Measurements from ENCODE around the gene FAM20C. TPM values are rescaled to one million over a fixed set of nuclear protein-coding genes. Genes with fewer than 3 reads are reported as not detected.
"Not testable (repeated sequence)": the region's sequence is repeated elsewhere in the genome, so short reads cannot be mapped to it uniquely, and the experiment has no call there.

FAM20C gene
- total RNA-seq, 4 donors from 2014 or later = 41.9 to 87.5 (median 73.6) TPM

GRCh38 chr7:179209-179681 lies 13.1 kb upstream of the FAM20C start:
- Histone ChIP-seq H3K4me3 (no peak overlapping the region), H3K36me3 (no peaks in the 10 kb centered on the region), H3K27ac (no peak overlapping the region), H3K4me1 (peaks cover 0 to 22% (median 11%) of the 10 kb centered on the region in 3 donors), H3K27me3 (no peaks in the 10 kb centered on the region), H3K9me3 (no peaks in the 10 kb centered on the region)
- no peak for ATAC-seq
- no peak for TF ChIP-seq POLR2AphosphoS5 (IDR thresholded peaks at IDR 0.05)
- TF ChIP-seq CTCF (IDR thresholded peaks at IDR 0.05) = no peak
- no peak for TF ChIP-seq EP300 (IDR thresholded peaks at IDR 0.05)
- no peak for TF ChIP-seq POLR2A (IDR thresholded peaks at IDR 0.05)
- 80% methylated on average over 8 of the region's 19 CpGs; no CpG with 5 or more reads in 1 of the 2 donors for WGBS, 2 donors (ENCODE audit: low coverage in 1 of 2)

GRCh38 chr7:179948-180694 lies 12.2 kb upstream of the FAM20C start:
- ATAC-seq = no peak
- 68 to 89% methylated on average over 2 to 3 of the region's 22 CpGs for WGBS, 2 donors (ENCODE audit: low coverage in 1 of 2)
- no peaks in the 10 kb centered on the region for H3K36me3 ChIP-seq
- TF ChIP-seq POLR2AphosphoS5 (IDR thresholded peaks at IDR 0.05) = no peak
- no peak for TF ChIP-seq POLR2A (IDR thresholded peaks at IDR 0.05)
- TF ChIP-seq CTCF (IDR thresholded peaks at IDR 0.05) = no peak
- TF ChIP-seq EP300 (IDR thresholded peaks at IDR 0.05) = no peak
- H3K4me3 ChIP-seq = no peak overlapping the region
- H3K27ac ChIP-seq = no peak overlapping the region
- no peaks in the 10 kb centered on the region for H3K9me3 ChIP-seq
- no peaks in the 10 kb centered on the region for H3K27me3 ChIP-seq
- H3K4me1 ChIP-seq = peaks cover 0 to 22% (median 9%) of the 10 kb centered on the region in 3 donors

- WGBS, 2 donors (ENCODE audit: low coverage in 1 of 2) = 100% methylated on average over 1 of the region's 16 CpGs; no CpG with 5 or more reads in 1 of the 2 donors
- Histone ChIP-seq H3K4me3 (no peak overlapping the region), H3K27me3 (no peaks in the 10 kb centered on the region), H3K4me1 (peaks cover 0 to 18% (median 9%) of the 10 kb centered on the region in 3 donors), H3K27ac (no peak overlapping the region), H3K9me3 (no peaks in the 10 kb centered on the region), H3K36me3 (no peaks in the 10 kb centered on the region)
- TF ChIP-seq EP300 (IDR thresholded peaks at IDR 0.05) (no peak), POLR2A (IDR thresholded peaks at IDR 0.05) (no peak), POLR2AphosphoS5 (IDR thresholded peaks at IDR 0.05) (no peak)
- ATAC-seq = no peak
These were observed 10.6 kb upstream of the FAM20C start for GRCh38 chr7:181738-182137.

GRCh38 chr7:182502-182901 lies 9.9 kb upstream of the FAM20C start:
- peaks cover 0 to 18% (median 9%) of the 10 kb centered on the region in 3 donors for H3K4me1 ChIP-seq
- H3K27ac ChIP-seq, H3K36me3 ChIP-seq, ATAC-seq, H3K27me3 ChIP-seq, H3K9me3 ChIP-seq, H3K4me3 ChIP-seq: not testable (repeated sequence)
- WGBS, 2 donors (ENCODE audit: low coverage in 1 of 2) = 52 to 90% methylated on average over 2 of the region's 11 CpGs

- 77 to 83% methylated on average over 7 to 22 of the region's 30 CpGs for WGBS, 2 donors (ENCODE audit: low coverage in 1 of 2)
- no peak for TF ChIP-seq POLR2AphosphoS5 (IDR thresholded peaks at IDR 0.05)
- TF ChIP-seq POLR2A (IDR thresholded peaks at IDR 0.05) = no peak
- TF ChIP-seq CTCF (IDR thresholded peaks at IDR 0.05) = no peak
- H3K36me3 ChIP-seq = no peaks in the 10 kb centered on the region
- no peak overlapping the region for H3K4me3 ChIP-seq
- no peak for ATAC-seq
- no peaks in the 10 kb centered on the region for H3K9me3 ChIP-seq
- H3K27ac ChIP-seq = peak overlapping the region in 2 of 4 donors; percentile 39 to 60
- no peaks in the 10 kb centered on the region for H3K27me3 ChIP-seq
- peaks cover 0 to 18% (median 9%) of the 10 kb centered on the region in 3 donors for H3K4me1 ChIP-seq
These were observed 8.7 kb upstream of the FAM20C start for GRCh38 chr7:183496-184292.

All from gastroesophageal sphincter (tissue), 4 donors.